Mammary epithelial cell (primary cell): Measurements from ENCODE around the gene ZNF613.

Experiments
- CTCF ChIP-seq, 2 donors: IDR thresholded peaks in 1 of 2; conservative IDR thresholded peaks in 1 of 2; 2 replicates each; pipeline ENCODE4 v1.5.1; 2011 to 2012; ENCODE audit warnings: inconsistent platforms in 2 of 2, low read length in 2 of 2, mild to moderate bottlenecking in 2 of 2, control low read depth in 1 of 2, low read depth in 1 of 2; ENCODE audit not compliant: insufficient read depth in 1 of 2; ENCODE audit errors: extremely low read depth in 1 of 2
- EZH2 ChIP-seq: IDR thresholded peaks from 2 replicates; pipeline ENCODE4 v1.6.1; 2012; ENCODE audit warnings: low read length, inconsistent platforms, borderline replicate concordance

GRCh38 chr19:51926426-51926783, 867 bp upstream of the ZNF613 start:
- no peak for TF ChIP-seq CTCF (conservative IDR thresholded peaks at IDR 0.05 in 1 of 2, IDR thresholded peaks at IDR 0.05 in 1 of 2; ENCODE audit: extremely low read depth in 1 of 2, insufficient read depth in 1 of 2, low read depth in 1 of 2, low read length in 2 of 2)
- no peak for TF ChIP-seq EZH2
